ENCODE data around the gene DYRK3. TPM values are rescaled to one million over a fixed set of nuclear protein-coding genes. Genes with fewer than 3 reads are reported as not detected.
A peak's percentile ranks its signal among the peaks of the same experiment; 100 is the strongest.

DYRK3 gene
- total and polyA plus RNA-seq, 10 donors, result 0.65 to 6.6 (median 2.8) TPM

DNA sequence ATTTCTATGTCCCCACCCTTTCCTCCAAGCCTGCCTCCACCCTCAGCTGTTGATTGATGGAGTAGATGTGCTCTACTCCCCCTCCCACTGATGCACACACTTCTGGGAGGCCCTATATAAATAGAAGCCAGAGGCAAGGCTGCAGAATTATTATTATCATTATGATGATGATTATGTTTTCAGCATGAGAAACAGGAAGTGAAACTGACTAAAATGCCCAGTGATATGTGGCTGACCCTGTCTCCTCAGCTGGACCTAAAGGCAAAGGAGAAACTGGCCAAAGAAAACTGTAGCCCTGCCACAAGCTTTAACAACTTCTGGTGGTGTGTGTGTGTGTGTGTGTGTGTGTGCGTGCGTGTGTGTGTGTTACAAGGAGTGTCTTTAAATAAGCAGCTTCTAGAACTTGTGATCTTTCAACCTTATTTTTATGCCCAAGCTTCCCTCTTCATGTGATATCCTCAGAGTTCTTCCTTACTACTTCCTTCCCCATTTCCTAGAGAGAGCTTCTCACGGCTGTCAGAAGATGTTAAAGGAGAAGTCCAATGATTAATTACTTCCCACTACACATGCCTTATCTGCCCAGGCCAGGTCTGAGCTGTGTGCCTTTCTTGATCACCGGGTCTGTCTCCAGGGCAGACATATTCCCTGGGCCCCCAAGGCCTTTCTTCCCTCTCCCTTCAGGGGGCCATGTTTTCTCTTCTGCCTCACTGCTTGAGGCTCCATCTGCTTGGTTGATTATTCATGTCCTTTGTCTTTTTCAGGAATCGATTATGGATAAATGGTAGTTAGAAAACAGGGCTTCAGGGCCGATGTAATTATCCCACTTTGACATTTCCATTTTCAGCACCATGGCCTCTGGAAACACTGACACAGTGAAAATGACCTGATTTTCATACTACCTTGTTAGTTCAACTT is 37.8 kb downstream of the DYRK3 start:
- WGBS, 5 donors, result 35 to 40% (median 36%) methylated on average over 6 of the region's 6 CpGs
- H3K36me3 ChIP-seq, result no peaks in the 10 kb centered on the region
- no peaks in the 10 kb centered on the region for H3K9me3 ChIP-seq
- H3K27ac ChIP-seq, result peak overlapping the region in 6 of 8 donors; percentile 3 to 53 (median 27)
- DNase-seq, result no peak
- H3K4me3 ChIP-seq, result no peak overlapping the region
- TF ChIP-seq POLR2AphosphoS5 (IDR thresholded peaks at IDR 0.05) (no peak), POLR2A (IDR thresholded peaks at IDR 0.05) (no peak)
- TF ChIP-seq, protein P1, sequence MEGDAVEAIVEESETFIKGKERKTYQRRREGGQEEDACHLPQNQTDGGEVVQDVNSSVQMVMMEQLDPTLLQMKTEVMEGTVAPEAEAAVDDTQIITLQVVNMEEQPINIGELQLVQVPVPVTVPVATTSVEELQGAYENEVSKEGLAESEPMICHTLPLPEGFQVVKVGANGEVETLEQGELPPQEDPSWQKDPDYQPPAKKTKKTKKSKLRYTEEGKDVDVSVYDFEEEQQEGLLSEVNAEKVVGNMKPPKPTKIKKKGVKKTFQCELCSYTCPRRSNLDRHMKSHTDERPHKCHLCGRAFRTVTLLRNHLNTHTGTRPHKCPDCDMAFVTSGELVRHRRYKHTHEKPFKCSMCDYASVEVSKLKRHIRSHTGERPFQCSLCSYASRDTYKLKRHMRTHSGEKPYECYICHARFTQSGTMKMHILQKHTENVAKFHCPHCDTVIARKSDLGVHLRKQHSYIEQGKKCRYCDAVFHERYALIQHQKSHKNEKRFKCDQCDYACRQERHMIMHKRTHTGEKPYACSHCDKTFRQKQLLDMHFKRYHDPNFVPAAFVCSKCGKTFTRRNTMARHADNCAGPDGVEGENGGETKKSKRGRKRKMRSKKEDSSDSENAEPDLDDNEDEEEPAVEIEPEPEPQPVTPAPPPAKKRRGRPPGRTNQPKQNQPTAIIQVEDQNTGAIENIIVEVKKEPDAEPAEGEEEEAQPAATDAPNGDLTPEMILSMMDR (IDR thresholded peaks at IDR 0.05 in 8 of 11, conservative IDR thresholded peaks at IDR 0.05 in 3 of 11), result no peak
- H3K4me1 ChIP-seq, result peaks cover 16 to 42% (median 26%) of the 10 kb centered on the region in 6 donors
- intact Hi-C loops (cut with DNase I; ENCODE audit: low total_unique reads), result no loop called here
- H3K27me3 ChIP-seq (replicated peaks in 1 of 7), result no peaks in the 10 kb centered on the region

DNA sequence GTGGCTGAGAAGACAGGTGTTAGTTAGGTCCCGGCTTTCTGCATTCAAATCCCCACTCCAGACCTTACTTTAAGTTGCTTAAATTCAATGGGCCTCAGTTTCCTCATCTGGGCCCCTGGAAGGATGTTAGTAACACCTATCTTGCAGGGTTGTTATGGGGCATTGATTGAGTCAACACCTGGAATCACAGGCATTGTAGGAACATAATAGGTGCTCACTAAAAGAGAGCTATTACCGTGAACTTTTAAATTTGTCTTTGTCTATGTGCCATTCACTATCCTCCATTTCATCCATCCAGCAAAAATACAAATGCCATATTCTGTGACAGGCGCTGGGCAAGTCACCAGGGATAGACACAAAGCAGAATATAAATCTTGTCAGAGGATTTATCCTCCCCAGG is 38.9 kb downstream of the DYRK3 start:
- TF ChIP-seq POLR2AphosphoS5 (IDR thresholded peaks at IDR 0.05) (no peak), POLR2A (IDR thresholded peaks at IDR 0.05) (no peak)
- TF ChIP-seq, protein P1 (IDR thresholded peaks at IDR 0.05 in 8 of 11, conservative IDR thresholded peaks at IDR 0.05 in 3 of 11), result no peak
- Histone ChIP-seq H3K27me3 (replicated peaks in 1 of 7) (no peaks in the 10 kb centered on the region), H3K9me3 (no peaks in the 10 kb centered on the region), H3K27ac (peak overlapping the region in 2 of 8 donors; percentile 18 to 47), H3K36me3 (no peaks in the 10 kb centered on the region), H3K4me1 (peaks cover 16 to 53% (median 31%) of the 10 kb centered on the region in 6 donors), H3K4me3 (no peak overlapping the region)
- 89 to 98% (median 96%) methylated on average over 3 of the region's 3 CpGs for WGBS, 5 donors
- intact Hi-C loops (cut with DNase I; ENCODE audit: low total_unique reads), result no loop called here
- no peak for DNase-seq

DNA sequence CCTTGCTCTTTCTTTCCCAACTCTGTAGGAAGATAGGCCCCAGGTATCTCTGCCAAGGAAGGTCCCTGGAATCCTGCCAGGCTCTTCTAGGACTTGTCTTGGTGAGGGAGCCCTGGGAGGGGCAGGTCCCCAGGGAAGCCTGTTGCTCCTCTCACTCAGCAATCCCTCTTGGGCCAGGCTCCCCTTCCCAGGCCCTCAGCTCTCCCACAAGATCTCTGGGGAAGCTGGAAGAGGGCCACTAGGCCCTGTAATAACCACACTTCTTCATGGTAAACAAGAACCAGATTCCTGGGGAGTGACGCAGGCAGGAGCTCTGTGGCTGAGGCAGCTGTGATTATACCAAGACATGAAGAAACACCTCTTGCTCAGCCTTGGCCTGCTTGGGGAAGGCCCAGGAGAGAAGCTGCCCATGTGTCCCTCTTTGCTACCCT is 39.4 kb downstream of the DYRK3 start:
- H3K27ac ChIP-seq, result peak overlapping the region in 3 of 8 donors; percentile 18 to 47 (median 26)
- intact Hi-C loops (cut with DNase I; ENCODE audit: low total_unique reads), result no loop called here
- no peaks in the 10 kb centered on the region for H3K36me3 ChIP-seq
- H3K27me3 ChIP-seq (replicated peaks in 1 of 7), result no peaks in the 10 kb centered on the region
- WGBS, 5 donors, result 67 to 88% (median 74%) methylated on average over 1 of the region's 1 CpG
- TF ChIP-seq, protein P1 (IDR thresholded peaks at IDR 0.05 in 8 of 11, conservative IDR thresholded peaks at IDR 0.05 in 3 of 11), result no peak
- TF ChIP-seq POLR2AphosphoS5 (IDR thresholded peaks at IDR 0.05), result no peak
- no peak for TF ChIP-seq POLR2A (IDR thresholded peaks at IDR 0.05)
- no peak for DNase-seq
- no peaks in the 10 kb centered on the region for H3K9me3 ChIP-seq
- no peak overlapping the region for H3K4me3 ChIP-seq
- H3K4me1 ChIP-seq, result peaks cover 16 to 59% (median 36%) of the 10 kb centered on the region in 6 donors

DNA sequence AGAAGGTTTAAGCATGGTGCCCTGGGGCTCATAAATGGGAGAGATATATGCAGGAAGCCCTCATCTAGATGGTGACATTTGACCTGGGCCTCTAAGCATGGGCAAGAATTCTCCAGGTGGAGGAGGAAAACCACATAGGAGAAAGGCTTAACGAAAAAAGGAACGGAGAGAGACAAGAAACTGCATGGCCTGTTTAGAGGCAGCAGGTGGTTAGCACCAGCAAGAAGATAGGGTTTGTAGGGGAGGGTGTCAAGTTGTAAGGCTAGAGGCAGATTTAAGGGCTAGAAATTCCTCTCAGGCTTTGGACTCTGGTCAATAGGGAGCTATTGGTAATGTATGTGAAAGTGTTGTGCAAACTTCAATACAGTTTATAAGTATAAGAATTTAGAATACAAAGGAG is 41.2 kb downstream of the DYRK3 start:
- no peak for DNase-seq
- H3K4me3 ChIP-seq, result no peak overlapping the region
- H3K27me3 ChIP-seq (replicated peaks in 1 of 7), result no peaks in the 10 kb centered on the region
- 29 to 65% (median 43%) methylated on average over 2 of the region's 2 CpGs for WGBS, 5 donors
- TF ChIP-seq, protein P1 (IDR thresholded peaks at IDR 0.05 in 8 of 11, conservative IDR thresholded peaks at IDR 0.05 in 3 of 11), result no peak
- no peak for TF ChIP-seq POLR2AphosphoS5 (IDR thresholded peaks at IDR 0.05)
- no peak for TF ChIP-seq POLR2A (IDR thresholded peaks at IDR 0.05)
- no peaks in the 10 kb centered on the region for H3K36me3 ChIP-seq
- intact Hi-C loops (cut with DNase I; ENCODE audit: low total_unique reads), result no loop called here
- peaks cover 16 to 73% (median 46%) of the 10 kb centered on the region in 6 donors for H3K4me1 ChIP-seq
- no peak overlapping the region for H3K27ac ChIP-seq
- no peaks in the 10 kb centered on the region for H3K9me3 ChIP-seq
